Ovary (tissue), 9 donors: ENCODE data around the gene WNT9A. TPM values are rescaled to one million over a fixed set of nuclear protein-coding genes. Genes with fewer than 3 reads are reported as not detected.
A peak's percentile ranks its signal among the peaks of the same experiment; 100 is the strongest.

Source experiments
- DNase-seq, 5 donors: peaks; one replicate each; pipeline ENCODE4 v3.0.0-alpha.2; 2019 to 2020
- H3K27ac ChIP-seq, 2 donors: fragments of 200-600 bp; one replicate each; pipeline versions ENCODE4 v1.5.1 to v1.8.0; 2019 to 2022
- H3K27me3 ChIP-seq: fragments of 200-600 bp; one replicate; pipeline ENCODE4 v1.8.0; 2022
- H3K36me3 ChIP-seq: fragments of 200-600 bp; sonication (generic); one replicate; pipeline ENCODE4 v1.5.1; 2019
- H3K4me1 ChIP-seq: one replicate; pipeline ENCODE4 v1.8.1; 2013; ENCODE audit warnings: mild to moderate bottlenecking, moderate library complexity; ENCODE audit not compliant: insufficient read depth
- H3K4me3 ChIP-seq: fragments of 200-600 bp; sonication (generic); one replicate; pipeline ENCODE4 v1.5.1; 2017
- H3K9me3 ChIP-seq, 2 donors: fragments of 200-600 bp in 1 of 2; sonication (generic) in 1 of 2; one replicate each; pipeline versions ENCODE4 v1.5.1 to v1.8.1; 2013 to 2019; ENCODE audit warnings: mild to moderate bottlenecking in 1 of 2, moderate library complexity in 1 of 2
- CTCF ChIP-seq, 3 donors: fragments of 450-650 bp in 2 of 3; fragments of 200-600 bp in 1 of 3; IDR thresholded peaks; one replicate each; pipeline versions ENCODE4 v1.5.1 to v1.8.0; 2016 to 2022; ENCODE audit warnings: antibody characterized with exemption in 3 of 3, mild to moderate bottlenecking in 1 of 3
- EP300 ChIP-seq: sonication (generic); formaldehyde crosslinking; IDR thresholded peaks from one replicate; pipeline ENCODE4 v1.6.1; 2017; ENCODE audit warnings: antibody characterized with exemption
- POLR2A ChIP-seq: fragments of 450-650 bp; IDR thresholded peaks from one replicate; pipeline ENCODE4 v1.6.1; 2017; ENCODE audit warnings: antibody characterized with exemption, mild to moderate bottlenecking, moderate library complexity
- WGBS, 3 donors: extraction: QIAGEN DNeasy Blood & Tissue Kit in 1 of 3; methylation state at CpG; one replicate each; pipeline versions ENCODE4 v1.1.5 to v1.1.7; 2013 to 2017; 5-methylcytosine and 5-hydroxymethylcytosine counted together
- intact Hi-C, 4 donors: fragments of 100-400 bp; cut with DNase I; formaldehyde crosslinking; loops; one replicate each; pipeline versions ENCODE4 v1.11.0 to v1.15.1; 2022 to 2023
- polyA plus RNA-seq, 2 donors: library from polyadenylated mRNA; stranded (reverse); fragments of 200-250 nt in 1 of 2; fragments of 350-450 nt in 1 of 2; fragmentation: Illumina TruSeq in 1 of 2; extraction: RNeasy Lipid Tissue Mini Kit (QIAGEN cat#74804) in 1 of 2; gene quantifications; one replicate each; pipeline ENCODE4 v1.2.3, GENCODE V29; 2013 to 2014
- total RNA-seq, 7 donors: library from RNA; depleted of rRNA in 2 of 7; stranded (reverse); fragments of >200 nt in 2 of 7; fragmentation: NEBNext Ultra II Directional in 3 of 7; extraction: Animal tissue kit (Norgen Biotek cat#: 25700) in 3 of 7; gene quantifications; one replicate each; pipeline versions ENCODE4 v1.1.0 to v1.2.4, GENCODE V29; 2016 to 2023
- donor health status: DM: no; HTN: no; CAD: no; lungs with moderate emphysema.
- donor health status: DM: no; HTN: no; CAD: no.
- donor health status: Bipolar disorder and iron deficiency.
- donor health status: DM: yes; HTN: yes; CAD: no.
- donor health status: DM: no; HTN: no; CAD: no.
- donor health status: DM: yes; HTN: yes; CAD: no.

WNT9A gene
- total and polyA plus RNA-seq, 9 donors: 1.1 to 15.9 (median 9.8) TPM

GRCh38 chr1:227900571-227901051 is 47.1 kb downstream of the WNT9A start:
- TF ChIP-seq POLR2A: no peak
- Histone ChIP-seq H3K4me3 (no peak overlapping the region), H3K9me3 (no peaks in the 10 kb centered on the region), H3K27me3 (no peaks in the 10 kb centered on the region), H3K36me3 (no peaks in the 10 kb centered on the region), H3K27ac (no peak overlapping the region), H3K4me1 (no peaks in the 10 kb centered on the region)
- peak in 3 of 5 donors; percentile 4 to 15 (median 12) for DNase-seq
- 90 to 95% (median 93%) methylated on average over 13 of the region's 13 CpGs for WGBS, 3 donors
- intact Hi-C loops: no loop called here

GRCh38 chr1:227899820-227900449 is 47.8 kb downstream of the WNT9A start:
- no peaks in the 10 kb centered on the region for H3K36me3 ChIP-seq
- intact Hi-C loops: no loop called here
- H3K4me1 ChIP-seq: no peaks in the 10 kb centered on the region
- no peak for TF ChIP-seq EP300
- TF ChIP-seq CTCF (IDR thresholded peaks at IDR 0.05): no peak
- TF ChIP-seq POLR2A: no peak
- no peak overlapping the region for H3K4me3 ChIP-seq
- H3K27me3 ChIP-seq: no peaks in the 10 kb centered on the region
- no peaks in the 10 kb centered on the region for H3K9me3 ChIP-seq
- 70 to 73% (median 71%) methylated on average over 18 of the region's 18 CpGs for WGBS, 3 donors
- H3K27ac ChIP-seq: no peak overlapping the region
- peak in 4 of 5 donors; percentile 6 to 30 (median 10) for DNase-seq

GRCh38 chr1:227899141-227899819 is 48.5 kb downstream of the WNT9A start:
- DNase-seq: peak in 4 of 5 donors; percentile 9 to 23 (median 13)
- H3K27me3 ChIP-seq: no peaks in the 10 kb centered on the region
- no peaks in the 10 kb centered on the region for H3K36me3 ChIP-seq
- no peaks in the 10 kb centered on the region for H3K9me3 ChIP-seq
- TF ChIP-seq CTCF (IDR thresholded peaks at IDR 0.05) (no peak), POLR2A (no peak), EP300 (no peak)
- H3K4me1 ChIP-seq: no peaks in the 10 kb centered on the region
- 61 to 70% (median 65%) methylated on average over 12 of the region's 12 CpGs for WGBS, 3 donors
- H3K27ac ChIP-seq: no peak overlapping the region
- intact Hi-C loops: no loop called here
- H3K4me3 ChIP-seq: no peak overlapping the region

GRCh38 chr1:227898502-227899140 is 49.1 kb downstream of the WNT9A start:
- H3K9me3 ChIP-seq: no peaks in the 10 kb centered on the region
- TF ChIP-seq EP300 (no peak), CTCF (IDR thresholded peaks at IDR 0.05) (no peak)
- no peak overlapping the region for H3K4me3 ChIP-seq
- peak in 4 of 5 donors; percentile 6 to 29 (median 12) for DNase-seq
- no peak overlapping the region for H3K27ac ChIP-seq
- no peaks in the 10 kb centered on the region for H3K4me1 ChIP-seq
- no peaks in the 10 kb centered on the region for H3K27me3 ChIP-seq
- H3K36me3 ChIP-seq: no peaks in the 10 kb centered on the region
- 78 to 83% (median 80%) methylated on average over 12 of the region's 12 CpGs for WGBS, 3 donors
- intact Hi-C loops: no loop called here
